ENCODE data around the gene CCR8. TPM values are rescaled to one million over a fixed set of nuclear protein-coding genes. Genes with fewer than 3 reads are reported as not detected.

Gene CCR8
- total RNA-seq, 2 donors from 2014 or later, result not detected

DNA sequence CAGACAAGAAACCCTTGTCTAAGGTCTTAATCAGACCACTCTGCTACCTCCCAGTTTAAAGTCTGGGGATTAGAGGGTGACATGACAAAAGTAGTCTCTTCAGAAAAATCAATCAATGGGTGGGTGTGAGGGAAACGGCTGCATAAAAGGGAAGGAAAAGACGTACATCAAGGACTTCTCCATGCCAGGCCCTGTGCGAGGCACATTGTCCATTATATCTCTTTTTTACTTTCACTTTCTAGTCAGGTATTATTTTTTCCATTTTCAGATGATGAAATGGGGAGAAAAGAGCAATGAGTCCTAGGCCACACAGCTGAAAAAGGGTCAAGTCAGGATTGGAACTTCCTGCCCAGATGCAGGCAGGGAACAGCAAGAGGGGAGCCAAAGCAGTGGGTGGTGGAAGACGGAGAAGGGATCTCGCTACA lies 45.0 kb upstream of the CCR8 start:
- Histone ChIP-seq H3K4me3 (no peak overlapping the region), H3K4me1 (replicated peaks) (no peaks in the 10 kb centered on the region), H3K27me3 (replicated peaks; ENCODE audit: insufficient read depth) (no peaks in the 10 kb centered on the region), H3K9me3 (no peaks in the 10 kb centered on the region), H3K36me3 (no peaks in the 10 kb centered on the region), H3K27ac (no peak overlapping the region)
- no peak for DNase-seq (ENCODE audit: low spot score)
- intact Hi-C loops (cut with DNase I), result no loop called here
- TF ChIP-seq POLR2A (IDR thresholded peaks at IDR 0.05) (no peak), POLR2AphosphoS5 (IDR thresholded peaks at IDR 0.05) (no peak)
- TF ChIP-seq, protein P1, sequence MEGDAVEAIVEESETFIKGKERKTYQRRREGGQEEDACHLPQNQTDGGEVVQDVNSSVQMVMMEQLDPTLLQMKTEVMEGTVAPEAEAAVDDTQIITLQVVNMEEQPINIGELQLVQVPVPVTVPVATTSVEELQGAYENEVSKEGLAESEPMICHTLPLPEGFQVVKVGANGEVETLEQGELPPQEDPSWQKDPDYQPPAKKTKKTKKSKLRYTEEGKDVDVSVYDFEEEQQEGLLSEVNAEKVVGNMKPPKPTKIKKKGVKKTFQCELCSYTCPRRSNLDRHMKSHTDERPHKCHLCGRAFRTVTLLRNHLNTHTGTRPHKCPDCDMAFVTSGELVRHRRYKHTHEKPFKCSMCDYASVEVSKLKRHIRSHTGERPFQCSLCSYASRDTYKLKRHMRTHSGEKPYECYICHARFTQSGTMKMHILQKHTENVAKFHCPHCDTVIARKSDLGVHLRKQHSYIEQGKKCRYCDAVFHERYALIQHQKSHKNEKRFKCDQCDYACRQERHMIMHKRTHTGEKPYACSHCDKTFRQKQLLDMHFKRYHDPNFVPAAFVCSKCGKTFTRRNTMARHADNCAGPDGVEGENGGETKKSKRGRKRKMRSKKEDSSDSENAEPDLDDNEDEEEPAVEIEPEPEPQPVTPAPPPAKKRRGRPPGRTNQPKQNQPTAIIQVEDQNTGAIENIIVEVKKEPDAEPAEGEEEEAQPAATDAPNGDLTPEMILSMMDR (IDR thresholded peaks at IDR 0.05), result no peak
- WGBS, result 76% methylated on average over 5 of the region's 5 CpGs

DNA sequence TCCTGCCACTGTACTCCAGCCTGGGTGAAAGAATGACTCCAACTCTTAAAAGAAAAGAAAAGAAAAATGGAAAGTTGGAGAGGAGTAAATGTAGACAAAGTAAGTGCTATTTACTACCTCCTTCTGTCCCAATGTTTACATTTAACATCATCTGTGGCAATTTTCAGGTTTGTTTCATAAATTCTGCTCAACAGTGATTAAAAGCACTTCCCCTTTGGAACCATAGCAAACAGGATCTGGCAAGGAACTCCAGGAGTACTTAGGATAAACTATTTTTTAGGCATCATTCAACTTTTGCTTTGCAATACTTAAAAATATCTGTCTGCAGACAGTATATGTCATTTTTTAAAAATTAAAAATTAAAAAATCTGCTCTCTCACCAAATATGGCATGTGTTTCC lies 44.2 kb upstream of the CCR8 start:
- intact Hi-C loops (cut with DNase I), result no loop called here
- H3K27ac ChIP-seq, result no peak overlapping the region
- H3K4me1 ChIP-seq (replicated peaks), result no peaks in the 10 kb centered on the region
- H3K9me3 ChIP-seq, result no peaks in the 10 kb centered on the region
- H3K36me3 ChIP-seq, result no peaks in the 10 kb centered on the region
- DNase-seq (ENCODE audit: low spot score), result no peak
- no peaks in the 10 kb centered on the region for H3K27me3 ChIP-seq (replicated peaks; ENCODE audit: insufficient read depth)
- no peak for TF ChIP-seq POLR2A (IDR thresholded peaks at IDR 0.05)
- TF ChIP-seq, protein P1 (IDR thresholded peaks at IDR 0.05), result no peak
- TF ChIP-seq POLR2AphosphoS5 (IDR thresholded peaks at IDR 0.05), result no peak
- H3K4me3 ChIP-seq, result no peak overlapping the region

DNA sequence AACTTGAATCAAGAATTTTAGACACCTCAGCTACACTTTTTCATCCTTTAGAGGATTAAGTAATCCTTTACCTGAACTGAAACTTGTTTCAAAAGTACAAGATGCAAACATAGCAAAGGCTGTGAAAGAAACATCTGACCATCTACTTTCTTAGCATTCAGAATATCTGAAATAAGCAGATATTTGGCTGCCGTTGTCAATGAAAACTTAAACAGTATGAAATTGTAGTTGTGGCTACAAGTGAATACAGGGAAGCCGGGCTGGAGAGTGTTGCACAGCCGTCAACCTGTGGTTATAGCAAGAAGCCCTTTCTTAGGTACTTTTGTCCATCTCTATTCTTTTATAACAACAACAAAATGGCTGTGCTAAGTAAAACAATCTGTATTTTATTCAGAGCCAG lies 42.7 kb upstream of the CCR8 start:
- no peaks in the 10 kb centered on the region for H3K36me3 ChIP-seq
- H3K4me1 ChIP-seq (replicated peaks), result no peaks in the 10 kb centered on the region
- no peak overlapping the region for H3K4me3 ChIP-seq
- TF ChIP-seq POLR2A (IDR thresholded peaks at IDR 0.05) (no peak), POLR2AphosphoS5 (IDR thresholded peaks at IDR 0.05) (no peak)
- TF ChIP-seq, protein P1 (IDR thresholded peaks at IDR 0.05), result no peak
- intact Hi-C loops (cut with DNase I), result no loop called here
- H3K27me3 ChIP-seq (replicated peaks; ENCODE audit: insufficient read depth), result no peaks in the 10 kb centered on the region
- H3K27ac ChIP-seq, result no peak overlapping the region
- WGBS, result 76% methylated on average over 3 of the region's 3 CpGs
- no peak for DNase-seq (ENCODE audit: low spot score)
- no peaks in the 10 kb centered on the region for H3K9me3 ChIP-seq

DNA sequence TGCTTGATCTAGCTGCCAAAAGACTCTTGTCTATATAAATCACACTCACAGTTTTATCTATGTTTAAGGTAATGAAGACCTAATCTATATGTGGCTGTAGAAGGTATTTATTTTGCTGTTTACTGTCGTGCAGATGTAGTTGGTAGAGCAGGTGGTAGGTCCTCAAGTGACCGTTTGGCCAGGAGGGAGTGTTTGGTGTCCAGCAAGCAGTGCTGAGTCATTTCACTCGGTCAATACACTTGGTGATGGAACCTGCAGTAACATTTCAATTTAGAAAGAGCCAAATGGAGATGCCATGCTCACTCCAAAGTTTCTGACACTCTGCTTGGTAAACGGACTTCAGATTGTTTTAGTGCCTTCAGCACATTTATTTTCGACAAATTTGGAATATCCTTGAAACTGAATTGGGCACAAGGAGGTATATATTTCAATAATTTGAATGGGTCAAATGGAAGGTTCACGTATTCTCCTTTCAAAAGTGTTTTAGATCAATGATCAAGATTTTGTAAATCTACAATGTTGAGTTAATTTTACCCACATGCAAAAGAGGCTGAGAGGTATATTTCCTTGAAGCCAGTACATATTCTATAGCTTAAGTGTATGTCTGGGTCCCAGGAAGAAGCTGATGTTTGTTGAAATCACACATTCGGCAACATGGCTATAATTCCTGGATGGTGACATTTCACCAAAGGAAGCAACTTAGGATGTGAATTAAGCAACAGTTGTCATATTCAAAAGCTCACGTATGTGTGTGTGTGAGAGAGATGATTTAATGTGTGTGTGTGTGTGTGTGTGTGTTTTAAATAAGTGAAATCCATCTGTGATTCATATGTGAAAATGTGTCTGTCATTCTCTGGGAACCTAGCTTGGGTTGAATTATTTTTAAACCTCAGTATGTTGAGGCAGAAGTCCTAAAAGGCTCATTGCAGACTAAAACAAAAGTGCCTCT lies 42.0 kb upstream of the CCR8 start:
- Histone ChIP-seq H3K4me3 (no peak overlapping the region), H3K9me3 (no peaks in the 10 kb centered on the region), H3K36me3 (no peaks in the 10 kb centered on the region), H3K27ac (no peak overlapping the region), H3K27me3 (replicated peaks; ENCODE audit: insufficient read depth) (no peaks in the 10 kb centered on the region), H3K4me1 (replicated peaks) (no peaks in the 10 kb centered on the region)
- TF ChIP-seq POLR2AphosphoS5 (IDR thresholded peaks at IDR 0.05) (no peak), POLR2A (IDR thresholded peaks at IDR 0.05) (no peak)
- TF ChIP-seq, protein P1 (IDR thresholded peaks at IDR 0.05), result no peak
- no peak for DNase-seq (ENCODE audit: low spot score)
- WGBS, result 64% methylated on average over 8 of the region's 8 CpGs
- intact Hi-C loops (cut with DNase I), result loop anchor here (1.0 to 2.0 kb wide), 2 partner anchors 99 to 161 kb away; no protein-coding TSS in a partner anchor
